MM.1S (cell line): Measurements from ENCODE around the gene TBC1D8.

ENCODE experiments used
- EZH2 ChIP-seq: fragments of 300-600 bp; sonication (generic); optimal IDR thresholded peaks from 2 replicates; pipeline ENCODE3; 2017; ENCODE audit warnings: low read depth, mild to moderate bottlenecking, antibody characterized with exemption, low read length, mixed read lengths
- TF ChIP-seq, protein P1 (sequence below): fragments of 300-600 bp; sonication (generic); IDR thresholded peaks from 2 replicates; pipeline ENCODE4 v1.5.1; 2016; ENCODE audit warnings: antibody characterized with exemption, low read length, mixed read lengths

- TF ChIP-seq, protein P1, sequence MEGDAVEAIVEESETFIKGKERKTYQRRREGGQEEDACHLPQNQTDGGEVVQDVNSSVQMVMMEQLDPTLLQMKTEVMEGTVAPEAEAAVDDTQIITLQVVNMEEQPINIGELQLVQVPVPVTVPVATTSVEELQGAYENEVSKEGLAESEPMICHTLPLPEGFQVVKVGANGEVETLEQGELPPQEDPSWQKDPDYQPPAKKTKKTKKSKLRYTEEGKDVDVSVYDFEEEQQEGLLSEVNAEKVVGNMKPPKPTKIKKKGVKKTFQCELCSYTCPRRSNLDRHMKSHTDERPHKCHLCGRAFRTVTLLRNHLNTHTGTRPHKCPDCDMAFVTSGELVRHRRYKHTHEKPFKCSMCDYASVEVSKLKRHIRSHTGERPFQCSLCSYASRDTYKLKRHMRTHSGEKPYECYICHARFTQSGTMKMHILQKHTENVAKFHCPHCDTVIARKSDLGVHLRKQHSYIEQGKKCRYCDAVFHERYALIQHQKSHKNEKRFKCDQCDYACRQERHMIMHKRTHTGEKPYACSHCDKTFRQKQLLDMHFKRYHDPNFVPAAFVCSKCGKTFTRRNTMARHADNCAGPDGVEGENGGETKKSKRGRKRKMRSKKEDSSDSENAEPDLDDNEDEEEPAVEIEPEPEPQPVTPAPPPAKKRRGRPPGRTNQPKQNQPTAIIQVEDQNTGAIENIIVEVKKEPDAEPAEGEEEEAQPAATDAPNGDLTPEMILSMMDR, result no peak
- no peak for TF ChIP-seq EZH2
These were observed 6.1 kb upstream of the TBC1D8 start for GRCh38 chr2:101157272-101157671.
